GM06990 (cell line): ENCODE results near the gene COBLL1.
"Not testable (repeated sequence)": the region's sequence is repeated elsewhere in the genome, so short reads cannot be mapped to it uniquely, and the experiment has no call there.

Source experiments
- DNase-seq: peaks from one replicate; pipeline ENCODE4 v3.0.0-alpha.2; 2011; ENCODE audit not compliant: insufficient read length; ENCODE audit errors: extremely low read depth
- H3K27me3 ChIP-seq: replicated peaks from 2 replicates; pipeline ENCODE4 v1.6.0; 2011; ENCODE audit warnings: low read length; ENCODE audit not compliant: control insufficient read depth, insufficient read depth
- H3K36me3 ChIP-seq: 2 replicates; pipeline ENCODE4 v1.5.1; 2011; ENCODE audit warnings: low read length; ENCODE audit not compliant: control insufficient read depth, insufficient read depth
- H3K4me3 ChIP-seq: replicated peaks from 2 replicates; pipeline ENCODE4 v1.5.1; 2011; ENCODE audit warnings: low read depth, mild to moderate bottlenecking, control low read depth, low read length
- TF ChIP-seq, protein P1 (sequence below): IDR thresholded peaks from 2 replicates; pipeline ENCODE4 v1.5.1; 2011; ENCODE audit warnings: low read length, control low read depth, mild to moderate bottlenecking, inconsistent platforms; ENCODE audit not compliant: insufficient read depth, poor library complexity, severe bottlenecking

The COBLL1 gene

DNA sequence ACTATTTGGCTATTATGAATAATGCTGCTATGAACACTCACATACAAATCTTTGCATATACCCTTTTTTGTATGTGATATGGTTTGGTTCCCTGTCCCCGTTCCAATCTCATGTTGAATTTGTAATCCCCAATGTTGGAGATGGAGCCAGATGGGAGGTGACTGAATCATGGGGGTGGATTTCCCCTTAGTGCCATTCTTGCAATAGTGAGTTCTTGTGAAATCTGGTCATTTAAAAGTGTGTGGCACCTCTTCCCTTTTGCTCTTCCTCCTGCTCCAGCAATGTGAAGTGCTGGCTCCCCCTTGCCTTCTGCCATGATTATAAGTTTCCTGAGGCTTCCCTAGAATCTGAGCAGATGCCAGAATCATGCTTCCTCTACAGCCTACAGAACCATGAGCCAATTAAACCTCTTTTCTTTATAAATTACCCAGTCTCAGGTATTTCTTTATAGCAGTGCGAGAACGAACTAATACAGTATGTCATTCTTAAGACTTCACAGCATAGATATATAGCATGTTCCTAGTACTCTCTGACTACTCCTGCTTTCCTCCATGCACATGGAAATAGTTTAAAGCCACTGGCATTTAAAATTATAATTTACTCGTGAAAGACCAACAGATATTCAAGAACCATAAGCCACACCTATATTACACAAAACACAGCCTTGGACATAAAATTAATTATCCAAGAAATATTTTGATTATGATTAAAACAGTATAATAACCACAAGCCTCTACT is 75.2 kb downstream of the COBLL1 start:
- no peak overlapping the region for H3K4me3 ChIP-seq
- H3K27me3 ChIP-seq: no peaks in the 10 kb centered on the region; the same call in 1 of the 2 replicates
- TF ChIP-seq, protein P1, sequence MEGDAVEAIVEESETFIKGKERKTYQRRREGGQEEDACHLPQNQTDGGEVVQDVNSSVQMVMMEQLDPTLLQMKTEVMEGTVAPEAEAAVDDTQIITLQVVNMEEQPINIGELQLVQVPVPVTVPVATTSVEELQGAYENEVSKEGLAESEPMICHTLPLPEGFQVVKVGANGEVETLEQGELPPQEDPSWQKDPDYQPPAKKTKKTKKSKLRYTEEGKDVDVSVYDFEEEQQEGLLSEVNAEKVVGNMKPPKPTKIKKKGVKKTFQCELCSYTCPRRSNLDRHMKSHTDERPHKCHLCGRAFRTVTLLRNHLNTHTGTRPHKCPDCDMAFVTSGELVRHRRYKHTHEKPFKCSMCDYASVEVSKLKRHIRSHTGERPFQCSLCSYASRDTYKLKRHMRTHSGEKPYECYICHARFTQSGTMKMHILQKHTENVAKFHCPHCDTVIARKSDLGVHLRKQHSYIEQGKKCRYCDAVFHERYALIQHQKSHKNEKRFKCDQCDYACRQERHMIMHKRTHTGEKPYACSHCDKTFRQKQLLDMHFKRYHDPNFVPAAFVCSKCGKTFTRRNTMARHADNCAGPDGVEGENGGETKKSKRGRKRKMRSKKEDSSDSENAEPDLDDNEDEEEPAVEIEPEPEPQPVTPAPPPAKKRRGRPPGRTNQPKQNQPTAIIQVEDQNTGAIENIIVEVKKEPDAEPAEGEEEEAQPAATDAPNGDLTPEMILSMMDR: no peak
- H3K36me3 ChIP-seq: no peaks in the 10 kb centered on the region
- DNase-seq: no peak

DNA sequence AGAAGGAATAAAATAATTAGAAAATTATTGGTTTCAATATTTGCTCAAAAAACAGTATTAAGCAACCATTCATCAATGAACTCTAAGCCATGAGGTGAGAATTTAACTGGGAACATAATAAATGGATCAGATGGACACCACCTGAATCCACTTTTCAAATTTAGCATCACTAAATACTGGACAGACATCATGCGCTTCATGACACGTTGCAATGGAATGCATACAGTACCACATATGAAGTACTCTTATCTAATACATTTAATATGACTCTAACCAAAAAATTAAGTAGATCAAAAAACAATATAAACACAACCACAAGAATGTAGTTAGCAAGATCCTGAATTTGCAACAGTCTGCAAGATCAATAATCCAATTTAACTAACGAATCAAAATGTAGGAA is 76.6 kb downstream of the COBLL1 start:
- TF ChIP-seq, protein P1: no peak
- no peaks in the 10 kb centered on the region for H3K36me3 ChIP-seq
- no peak overlapping the region for H3K4me3 ChIP-seq
- no peaks in the 10 kb centered on the region; the same call in 1 of the 2 replicates for H3K27me3 ChIP-seq
- no peak for DNase-seq

DNA sequence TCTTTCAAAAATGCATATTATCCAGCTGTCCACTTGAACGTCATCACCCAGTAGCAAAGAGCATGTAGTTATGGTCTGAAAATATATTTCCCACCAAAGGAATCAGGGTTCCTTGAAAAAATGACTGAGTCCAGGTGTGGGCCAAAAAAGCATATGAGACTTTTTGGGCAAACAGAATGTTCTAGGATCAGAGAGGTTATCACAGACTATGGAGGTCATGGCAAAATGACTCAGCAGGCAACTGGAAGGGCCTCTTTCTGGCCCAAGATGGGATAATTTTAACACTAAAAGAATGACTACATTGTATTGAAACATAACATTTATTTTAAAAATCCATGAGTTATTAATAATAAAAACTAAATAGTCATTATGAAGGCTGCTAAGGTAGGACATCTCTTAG is 77.1 kb downstream of the COBLL1 start:
- TF ChIP-seq, protein P1: no peak
- H3K4me3 ChIP-seq: no peak overlapping the region
- no peak for DNase-seq

DNA sequence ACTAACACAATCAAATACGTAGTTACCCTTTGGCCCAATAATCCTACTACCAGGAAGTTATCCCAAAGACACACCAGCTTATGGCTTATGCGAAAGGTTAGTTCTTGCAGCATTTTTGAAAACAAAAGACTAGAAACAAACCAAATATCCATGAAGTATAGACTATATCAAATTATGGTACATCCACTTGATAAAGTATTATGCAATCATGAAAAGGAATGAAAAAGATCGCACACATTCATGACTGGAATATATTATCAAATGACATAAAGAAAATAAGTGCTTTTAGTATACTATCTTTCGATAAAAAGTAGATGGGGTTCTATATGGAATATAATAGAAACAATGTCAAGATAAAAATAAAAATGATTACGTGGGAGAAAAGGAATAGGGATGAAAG is 78.2 kb downstream of the COBLL1 start:
- DNase-seq: no peak
- H3K36me3 ChIP-seq: no peaks in the 10 kb centered on the region
- H3K27me3 ChIP-seq: no peaks in the 10 kb centered on the region; the same call in 1 of the 2 replicates
- TF ChIP-seq, protein P1: no peak
- no peak overlapping the region for H3K4me3 ChIP-seq

More for the DNA sequence above, 77.1 kb downstream of the COBLL1 start:
- Histone ChIP-seq H3K36me3 (no peaks in the 10 kb centered on the region), H3K27me3 (no peaks in the 10 kb centered on the region; the same call in 1 of the 2 replicates)

DNA sequence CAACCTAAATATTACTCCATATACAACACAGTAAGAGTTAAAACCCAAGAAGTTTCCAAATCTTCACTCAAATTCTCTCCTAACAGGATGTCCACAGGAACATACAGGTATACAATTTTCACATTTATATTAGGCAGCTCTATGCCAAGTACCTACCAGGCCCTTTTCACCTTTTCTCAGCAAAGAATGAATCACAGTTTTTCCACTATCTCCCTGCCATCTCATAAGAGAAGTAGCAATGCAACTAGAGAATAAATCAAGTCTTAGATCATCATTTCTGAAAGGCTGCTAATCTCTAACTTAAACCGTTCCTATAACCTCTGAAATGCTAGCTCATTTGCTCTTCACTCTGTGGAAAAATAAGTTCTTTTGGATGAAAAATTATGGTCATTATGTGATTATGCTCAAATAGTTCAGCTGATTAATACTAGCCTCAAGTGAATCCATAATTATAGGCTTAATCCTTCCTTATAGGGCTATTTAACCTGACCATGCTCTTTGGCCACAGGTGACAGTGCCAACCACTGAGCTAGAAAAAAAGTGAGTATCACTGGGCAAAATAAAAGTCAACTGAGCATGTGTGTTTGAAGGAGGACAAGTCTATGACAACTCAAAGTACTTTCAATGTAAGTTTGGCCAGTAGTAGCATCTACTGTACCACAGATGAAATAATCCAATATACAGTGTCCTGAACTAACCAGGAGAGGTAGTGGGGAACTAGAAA is 79.7 kb downstream of the COBLL1 start:
- no peak overlapping the region for H3K4me3 ChIP-seq
- H3K27me3 ChIP-seq: no peaks in the 10 kb centered on the region; the same call in 1 of the 2 replicates
- TF ChIP-seq, protein P1: no peak
- H3K36me3 ChIP-seq: no peaks in the 10 kb centered on the region
- no peak for DNase-seq

DNA sequence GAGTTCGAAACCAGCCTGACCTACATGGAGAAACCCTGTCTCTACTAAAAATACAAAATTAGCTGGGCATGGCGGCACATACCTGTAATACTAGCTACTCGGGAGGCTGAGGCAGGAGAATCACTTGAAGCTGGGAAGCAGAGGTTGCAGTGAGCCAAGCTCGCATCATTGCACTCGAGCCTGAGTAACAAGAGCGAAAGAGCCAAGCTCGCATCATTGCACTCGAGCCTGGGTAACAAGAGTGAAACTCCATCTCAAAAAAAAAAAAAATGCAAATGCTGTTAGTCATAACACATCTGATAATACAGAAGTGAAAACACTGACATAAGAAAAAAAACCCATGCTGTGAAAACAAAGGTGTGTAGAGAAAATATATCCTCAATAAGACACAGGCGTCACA is 80.4 kb downstream of the COBLL1 start:
- H3K36me3 ChIP-seq, H3K4me3 ChIP-seq, H3K27me3 ChIP-seq: not testable (repeated sequence)
- DNase-seq: peak; percentile 23
